SK-MEL-5 (cell line): ENCODE results near the gene CLIC5. TPM values are rescaled to one million over a fixed set of nuclear protein-coding genes. Genes with fewer than 3 reads are reported as not detected.
A peak's percentile ranks its signal among the peaks of the same experiment; 100 is the strongest.

ENCODE experiments used
- DNase-seq: peaks from one replicate; pipeline ENCODE4 v3.0.0-alpha.2; 2016; ENCODE audit warnings: low read depth, low spot score
- in situ Hi-C: cut with HindIII; loops from 2 replicates; pipeline ENCODE4 v1.10.0; 2016; ENCODE audit warnings: low sequenced_read_pairs, high pct_unique_total_duplicates, low pct_unique_long_range_greater_than_20kb
- total RNA-seq: library from RNA; depleted of rRNA; stranded (reverse); fragments of >200 nt; shearing (Covaris generic); gene quantifications from 2 replicates; pipeline ENCODE4 v1.2.3, GENCODE V29; 2014

CLIC5 gene
- total RNA-seq, 1 experiment from 2014 or later: not detected

DNA sequence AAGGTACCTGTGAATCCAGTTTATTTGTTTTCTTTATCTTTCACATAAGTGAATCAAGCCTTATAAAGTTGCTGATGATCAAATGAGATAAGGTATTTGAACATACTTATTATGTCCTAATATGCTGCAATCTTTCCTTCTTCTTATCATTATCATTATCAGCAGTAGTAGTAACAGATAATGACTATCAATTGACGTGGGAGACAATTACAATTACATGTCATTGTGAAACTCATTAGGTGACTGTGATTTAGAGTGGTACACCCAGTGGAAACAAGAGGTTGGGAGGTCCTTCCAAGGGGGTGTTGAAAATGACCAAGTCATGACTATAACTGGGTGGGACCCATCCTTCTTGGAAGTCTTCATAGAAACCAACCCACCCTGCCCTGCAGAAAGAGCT lies 2.8 kb downstream of the CLIC5 start:
- no peak for DNase-seq
- in situ Hi-C loops: no loop called here

DNA sequence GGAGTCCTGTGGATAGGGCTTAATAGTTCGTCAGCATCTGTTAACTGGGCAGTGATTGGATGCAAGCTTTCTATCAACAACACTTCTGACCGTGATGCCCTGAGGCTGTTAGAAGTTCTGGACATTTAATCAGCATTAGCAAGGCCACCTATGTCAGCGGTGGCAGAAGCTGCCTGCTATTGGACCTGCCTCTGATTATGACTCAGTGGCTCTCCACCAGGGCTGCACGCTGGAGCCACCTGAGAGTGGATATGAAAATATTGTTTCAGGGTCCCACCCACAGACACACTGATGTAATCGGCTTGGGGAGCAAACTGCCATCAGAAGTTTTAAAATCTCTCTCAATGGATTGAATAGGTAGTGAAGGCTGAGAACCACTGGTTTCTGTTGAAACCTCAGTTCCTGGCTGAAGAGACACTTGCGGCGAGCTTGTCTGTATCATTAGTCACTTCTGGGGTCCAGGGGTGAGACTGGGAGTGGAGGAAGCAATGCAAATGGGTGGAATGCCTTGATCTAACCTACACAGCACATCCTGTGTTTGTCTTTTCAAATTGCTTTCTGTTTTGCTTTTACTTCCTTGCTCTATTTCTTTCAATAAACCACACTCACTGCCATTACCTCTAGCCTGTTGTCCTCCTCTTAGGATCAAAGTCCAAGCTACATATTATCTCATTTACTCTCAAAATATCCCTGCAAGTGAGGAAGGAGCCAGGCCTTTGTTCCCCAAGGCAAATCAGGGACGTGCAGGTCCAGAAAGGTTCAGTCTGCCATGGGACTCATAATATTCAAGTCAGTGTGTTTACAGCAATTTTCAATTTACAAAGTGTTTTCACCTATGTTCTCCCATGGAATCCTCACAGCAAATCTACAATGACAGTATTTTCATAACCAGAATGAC lies 4.2 kb downstream of the CLIC5 start:
- in situ Hi-C loops: no loop called here
- no peak for DNase-seq

DNA sequence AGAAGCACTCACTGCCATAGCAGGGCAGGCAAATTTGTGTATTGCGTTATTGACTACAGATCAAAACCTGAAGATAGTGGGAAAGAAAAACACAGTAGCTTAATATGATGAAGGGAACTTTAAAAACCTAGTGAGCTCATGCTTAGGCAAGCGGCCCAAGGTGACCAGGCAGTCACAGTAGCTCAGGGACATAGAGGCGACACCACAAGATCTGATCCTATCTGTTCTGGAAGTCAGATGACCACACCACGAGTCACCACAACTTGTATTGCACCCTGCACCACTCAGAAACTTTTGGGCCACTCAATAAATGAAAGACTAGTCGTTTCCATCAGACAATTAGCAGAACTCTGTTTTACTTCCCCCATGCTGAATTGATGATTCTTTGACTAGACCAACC lies 4.9 kb downstream of the CLIC5 start:
- no peak for DNase-seq
- in situ Hi-C loops: no loop called here

DNA sequence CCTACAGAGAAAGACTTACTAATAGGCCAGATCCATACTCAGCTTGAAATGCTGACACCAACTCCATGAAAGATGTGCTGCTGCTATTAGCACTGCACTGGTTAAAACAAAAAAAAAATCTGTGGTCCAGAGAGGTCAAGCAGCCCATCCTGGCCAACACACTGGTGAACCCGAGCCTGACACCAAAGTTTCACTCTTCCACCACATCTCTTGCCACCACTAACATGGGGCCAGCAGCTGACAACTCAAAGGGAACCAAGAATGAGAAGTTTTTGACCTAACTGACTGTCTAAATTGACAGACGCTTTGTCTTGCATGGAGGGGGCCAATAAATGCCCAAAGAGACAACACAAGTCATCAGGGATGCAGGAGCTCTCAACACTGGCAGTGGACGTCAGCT lies 5.4 kb downstream of the CLIC5 start:
- no peak for DNase-seq
- in situ Hi-C loops: no loop called here

DNA sequence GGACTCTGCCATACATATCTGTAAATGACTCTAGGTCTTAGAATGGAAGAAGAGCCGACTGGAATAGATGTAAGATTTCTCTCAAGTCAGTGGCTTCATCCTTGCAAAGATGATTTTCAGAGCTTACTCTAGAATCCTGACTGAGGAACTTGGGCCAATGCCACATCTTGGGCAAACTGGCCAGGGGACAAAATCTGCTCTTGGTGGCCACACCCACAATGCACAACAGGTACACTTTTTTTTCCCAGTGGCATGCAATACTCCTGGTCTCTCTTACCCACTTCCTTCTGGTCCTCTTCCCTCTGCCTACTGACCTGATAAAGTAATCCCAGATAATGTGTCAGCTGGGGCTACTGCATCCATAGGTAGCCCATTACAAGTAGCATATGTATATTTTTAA lies 13.4 kb downstream of the CLIC5 start:
- in situ Hi-C loops: no loop called here

DNA sequence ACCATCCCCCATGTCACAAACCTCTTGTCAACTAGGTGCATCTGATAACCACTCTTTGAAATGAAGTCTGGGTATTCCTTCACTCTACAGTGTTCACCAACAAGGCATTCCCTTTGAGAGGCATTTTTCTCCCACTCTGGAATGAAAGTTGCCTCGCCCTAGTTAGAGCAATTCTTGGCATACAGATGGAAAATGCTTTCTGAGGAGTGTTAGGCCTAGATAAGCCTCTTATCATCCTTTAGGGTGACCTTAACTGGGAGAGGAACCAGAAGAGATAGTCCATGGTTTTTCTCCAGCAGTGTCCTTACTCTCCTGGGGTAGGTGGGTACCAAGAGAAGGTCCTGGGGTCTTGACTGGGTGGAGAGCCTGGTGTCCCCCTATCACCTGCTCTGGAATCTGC lies 14.8 kb downstream of the CLIC5 start:
- in situ Hi-C loops: no loop called here

More for the DNA sequence above, 13.4 kb downstream of the CLIC5 start:
- no peak for DNase-seq

DNA sequence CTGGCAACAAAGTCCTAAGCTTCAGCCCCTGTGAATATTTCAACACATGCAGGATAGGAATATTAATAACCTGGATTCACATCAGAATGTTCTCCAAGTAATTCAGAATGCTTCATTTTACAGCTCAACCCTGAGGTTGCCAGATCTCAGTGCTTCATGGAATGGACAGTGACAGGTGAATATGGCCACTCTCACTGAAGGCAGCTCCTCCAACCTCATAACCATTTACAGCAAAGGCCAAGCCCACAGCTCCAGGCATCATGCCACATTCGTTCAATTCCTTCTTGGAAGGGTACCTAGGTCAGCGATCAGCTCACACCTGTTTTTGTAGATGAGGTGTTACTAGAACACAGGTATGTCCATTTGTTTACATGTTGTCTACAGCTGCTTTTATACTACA lies 17.1 kb downstream of the CLIC5 start:
- no peak for DNase-seq
- in situ Hi-C loops: no loop called here

More for the DNA sequence above, 14.8 kb downstream of the CLIC5 start:
- no peak for DNase-seq

DNA sequence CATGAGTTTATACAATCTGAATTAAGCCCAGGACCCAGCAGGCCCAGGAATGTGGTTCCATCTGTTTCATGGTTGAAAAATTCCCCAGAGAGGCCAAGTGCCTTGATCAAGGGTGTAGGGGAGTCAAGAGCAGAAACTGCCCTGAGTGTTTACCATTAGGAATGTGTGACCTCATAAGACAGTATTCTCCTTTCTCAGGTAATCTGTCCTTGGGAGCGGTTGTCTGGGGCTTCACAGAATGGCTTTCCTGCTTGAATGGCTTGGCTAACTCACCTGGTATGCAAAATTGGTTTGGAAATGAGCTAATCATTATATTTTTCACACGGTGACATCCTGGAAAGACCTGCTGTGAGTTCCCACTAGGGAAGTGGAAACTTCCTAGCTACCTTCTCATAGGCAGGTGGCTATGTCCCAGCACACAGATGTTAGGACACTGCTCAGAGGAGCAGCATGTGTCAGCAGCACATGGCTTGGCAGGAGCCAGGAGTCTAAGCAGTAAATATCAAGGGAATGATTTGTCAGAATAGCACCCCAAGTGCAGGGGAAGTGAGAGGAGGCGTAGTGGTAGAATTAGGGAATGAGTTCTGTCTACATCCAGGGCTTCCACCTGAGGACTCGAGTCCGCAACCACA lies 17.7 kb downstream of the CLIC5 start:
- no peak for DNase-seq
- in situ Hi-C loops: no loop called here

DNA sequence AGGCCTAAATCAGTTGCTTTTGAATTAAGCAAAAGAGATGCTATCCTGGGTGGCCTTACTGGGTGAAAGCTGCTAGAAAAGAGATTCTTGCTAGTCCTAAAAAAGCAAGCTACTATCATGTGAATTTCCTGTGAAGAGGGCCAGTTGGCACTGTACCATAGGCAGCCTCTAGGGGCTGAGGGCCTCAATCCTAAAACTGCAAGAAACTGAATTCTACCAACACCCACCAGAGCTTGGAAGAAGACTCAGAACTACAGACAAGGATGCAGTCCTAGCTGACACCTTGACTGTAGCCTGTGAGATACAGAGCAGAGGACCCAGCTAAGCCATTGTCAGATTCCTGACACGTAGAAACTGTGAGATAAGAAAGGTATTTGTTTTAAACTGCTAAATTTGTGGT lies 24.5 kb downstream of the CLIC5 start:
- DNase-seq: peak; percentile 16

DNA sequence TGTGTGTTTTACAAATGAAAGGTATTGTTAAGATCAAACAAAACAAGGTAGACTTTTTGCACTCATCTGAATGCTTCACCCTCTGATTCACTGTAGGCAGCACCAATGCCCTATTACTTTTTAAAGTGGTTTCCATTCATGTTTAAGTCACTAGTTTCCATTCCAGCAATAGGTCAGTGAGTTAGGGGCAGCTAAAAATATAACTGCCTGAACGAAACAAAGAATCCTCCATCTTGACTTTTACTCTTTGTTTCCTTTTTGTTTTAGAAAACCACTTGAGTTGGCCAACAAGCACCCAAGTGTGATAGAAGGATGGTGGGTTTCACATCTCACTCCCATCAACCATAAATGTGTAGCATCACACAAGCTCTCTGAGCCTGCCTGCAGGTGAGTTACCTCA lies 25.5 kb downstream of the CLIC5 start:
- no peak for DNase-seq
- in situ Hi-C loops: no loop called here

More for the DNA sequence above, 24.5 kb downstream of the CLIC5 start:
- in situ Hi-C loops: no loop called here

DNA sequence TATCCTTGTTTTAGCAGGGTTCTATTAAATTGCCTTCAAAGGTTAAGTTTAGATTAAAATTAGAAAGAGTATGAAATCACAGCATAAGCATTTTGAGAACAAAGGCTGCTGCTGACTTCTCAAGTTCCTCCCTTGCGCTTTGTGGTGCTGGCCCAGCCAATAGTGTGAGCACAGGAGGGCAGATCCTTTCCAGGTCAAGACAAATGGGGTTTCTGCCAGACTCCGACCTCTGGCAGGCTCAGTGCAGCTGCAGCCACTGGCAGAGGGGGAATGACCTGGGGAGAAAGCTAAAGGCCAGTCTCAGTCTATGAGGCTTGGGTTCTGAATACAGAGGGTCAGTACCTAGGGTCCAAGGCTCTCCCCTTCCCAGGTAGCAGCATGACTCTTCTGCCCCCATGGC lies 27.0 kb downstream of the CLIC5 start:
- in situ Hi-C loops: no loop called here
- no peak for DNase-seq

DNA sequence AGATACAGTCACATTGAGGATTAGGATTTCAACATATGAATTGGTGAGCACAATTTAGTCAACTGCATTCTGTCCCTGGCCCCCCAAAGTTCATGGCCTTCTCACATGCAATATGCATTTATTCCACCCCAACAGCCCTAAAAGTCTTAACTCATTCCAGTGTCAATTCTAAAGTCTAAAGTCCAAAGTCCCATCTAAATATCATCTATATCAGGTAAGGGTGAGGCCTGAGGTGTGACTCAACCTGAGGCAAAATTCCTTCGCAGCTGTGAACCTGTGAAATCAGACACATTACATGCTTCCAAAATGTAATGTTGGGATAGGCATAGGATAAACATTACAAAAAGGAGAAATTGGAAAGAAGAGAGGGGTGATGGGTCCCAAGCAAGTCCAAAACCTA lies 27.8 kb downstream of the CLIC5 start:
- in situ Hi-C loops: no loop called here
- DNase-seq: no peak

DNA sequence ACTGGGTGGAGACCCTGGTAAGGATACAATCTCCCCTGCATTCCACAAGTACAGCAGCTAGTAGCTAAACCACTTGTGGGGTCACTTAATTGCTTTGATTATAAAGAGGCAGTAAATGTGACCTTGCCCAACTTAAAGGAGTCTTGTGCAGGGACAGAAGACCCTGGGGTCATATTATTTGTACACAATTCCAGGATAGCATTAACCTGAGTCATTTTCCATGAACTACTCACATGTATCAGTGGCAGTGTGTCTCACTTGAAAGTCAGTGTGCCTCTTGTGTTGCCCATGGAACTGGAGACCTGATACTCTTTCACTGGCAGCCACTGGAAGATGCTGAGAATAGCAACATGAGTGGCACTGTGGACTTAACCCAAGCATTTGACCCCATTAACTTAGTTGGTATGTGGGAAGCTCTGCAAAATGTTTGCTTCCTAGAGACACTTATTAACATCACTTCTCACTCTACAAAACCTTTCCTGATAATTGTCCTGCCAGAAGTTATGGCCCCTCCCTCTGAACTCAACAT lies 28.9 kb downstream of the CLIC5 start:
- in situ Hi-C loops: no loop called here
- no peak for DNase-seq

DNA sequence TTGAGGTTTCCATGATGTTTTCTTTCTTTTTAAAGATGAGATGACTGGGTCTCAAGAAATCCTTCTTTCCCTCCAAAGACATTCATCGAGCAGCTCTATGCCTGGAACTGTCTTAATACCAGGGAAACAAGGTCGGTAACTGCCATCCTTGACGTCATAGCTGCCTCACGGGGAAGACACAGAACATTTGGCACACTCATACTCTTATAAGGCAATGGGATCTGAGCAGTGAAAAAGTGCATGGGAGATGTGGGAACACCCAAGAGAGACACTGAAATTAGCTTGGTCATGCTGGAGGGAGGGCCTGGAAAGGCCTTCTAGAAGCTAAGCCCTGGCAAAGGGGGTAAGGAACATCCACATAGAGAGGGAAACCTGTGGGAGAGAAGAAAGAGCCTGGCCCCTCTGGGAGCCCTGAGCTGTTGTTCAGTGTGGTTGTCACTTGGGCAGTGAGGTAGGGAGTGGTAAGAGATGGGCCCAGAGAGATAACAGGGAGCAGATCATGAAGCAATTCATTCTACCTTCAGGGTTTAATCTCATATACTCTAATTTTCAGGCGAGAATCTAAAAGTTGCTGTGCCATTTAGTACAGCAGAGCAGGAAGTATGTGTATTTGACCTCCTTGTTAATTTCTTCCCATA lies 30.8 kb downstream of the CLIC5 start:
- DNase-seq: no peak
- in situ Hi-C loops: no loop called here

DNA sequence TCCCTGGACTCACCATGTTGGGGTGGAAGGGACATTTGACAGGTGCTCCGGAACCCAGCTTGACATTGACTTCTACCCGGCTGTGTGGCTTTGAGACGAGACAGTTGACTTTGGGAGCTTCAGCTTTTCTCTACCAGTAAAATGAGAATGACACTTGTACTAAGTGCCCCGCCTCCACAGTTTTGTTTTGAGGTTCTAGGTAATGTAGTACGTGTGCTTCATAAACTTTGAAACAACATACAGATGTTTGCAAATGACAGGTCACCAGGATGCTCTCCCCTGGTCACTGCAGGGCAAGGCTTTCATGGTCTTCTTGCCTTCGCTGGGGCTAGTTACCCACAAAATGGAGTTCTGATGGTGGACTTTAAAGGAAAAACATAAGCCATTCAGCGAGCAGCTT lies 31.3 kb downstream of the CLIC5 start:
- in situ Hi-C loops: no loop called here
- DNase-seq: no peak

DNA sequence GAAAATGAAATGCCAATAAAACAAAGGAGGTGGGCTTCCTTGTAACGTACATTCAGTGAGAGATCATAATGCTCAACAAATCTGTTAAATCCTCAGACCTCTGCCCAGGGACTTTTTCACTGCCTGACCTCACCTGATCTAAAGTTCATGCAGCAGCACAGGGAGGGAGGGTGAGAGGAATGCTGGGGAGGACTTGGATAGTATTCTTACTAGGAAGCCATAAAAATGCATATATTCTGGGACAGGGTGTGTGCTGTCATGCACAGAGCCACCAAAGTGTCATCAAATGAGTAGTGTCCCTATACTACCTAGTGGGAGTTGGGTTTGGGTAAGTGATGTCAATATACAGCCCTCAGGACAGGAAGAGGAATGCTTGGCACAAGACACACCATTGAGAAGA lies 32.6 kb downstream of the CLIC5 start:
- in situ Hi-C loops: no loop called here
- DNase-seq: no peak

DNA sequence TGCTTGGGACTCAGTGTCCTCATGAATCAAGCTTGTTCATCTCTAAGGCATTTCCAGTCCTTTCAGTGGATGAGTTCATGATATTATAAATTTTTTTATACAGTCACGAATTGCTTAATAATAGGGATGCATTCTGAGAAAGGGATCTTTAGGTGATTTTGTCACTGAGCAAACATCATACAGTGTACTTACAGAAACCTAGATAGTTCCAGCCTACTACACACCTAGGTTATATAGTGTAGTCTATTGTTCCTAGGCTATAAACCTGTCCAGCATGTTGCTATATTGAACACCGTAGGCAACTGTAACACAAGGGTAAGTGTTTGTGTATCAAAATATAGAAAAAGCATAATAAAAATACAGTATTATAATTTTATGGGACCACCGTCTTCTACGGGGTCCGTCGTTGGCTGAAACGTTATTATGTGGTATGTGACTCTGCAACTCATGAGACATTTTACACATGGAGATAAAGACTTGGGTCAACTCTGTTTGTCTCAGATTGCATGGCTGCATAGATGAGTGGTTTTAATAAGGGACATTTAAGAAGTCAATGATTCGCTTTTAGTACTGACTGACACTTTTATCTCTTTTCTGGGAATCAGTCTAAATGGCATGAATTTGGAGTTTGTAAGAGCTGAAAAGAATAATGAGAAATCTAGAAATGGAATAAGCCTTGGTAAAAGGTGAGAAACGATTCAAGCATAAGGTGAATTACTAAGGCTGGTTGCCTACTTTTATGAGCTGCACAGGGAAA lies 33.2 kb downstream of the CLIC5 start:
- in situ Hi-C loops: no loop called here
- DNase-seq: no peak

DNA sequence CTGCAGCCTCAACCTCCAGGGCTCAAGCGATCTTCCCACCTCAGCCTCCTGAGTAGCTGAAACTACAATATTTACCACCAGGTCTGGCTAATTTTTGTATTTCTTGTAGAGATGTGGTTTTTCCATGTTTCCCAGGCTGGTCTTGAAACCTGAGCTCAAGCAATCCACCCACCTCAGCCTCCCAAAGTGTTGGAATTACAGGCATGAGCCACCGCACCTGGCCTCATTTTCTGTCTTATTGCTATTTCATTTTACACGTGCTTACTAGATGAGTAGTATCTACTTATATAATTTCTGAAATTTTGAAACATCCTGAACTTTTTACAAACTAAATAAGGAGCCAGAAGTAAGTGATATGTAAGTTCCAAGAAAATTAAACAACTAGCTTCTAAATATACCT lies 34.6 kb downstream of the CLIC5 start:
- DNase-seq: no peak
- in situ Hi-C loops: no loop called here
